ENCODE results near the gene PPDPF. TPM values are rescaled to one million over a fixed set of nuclear protein-coding genes. Genes with fewer than 3 reads are reported as not detected.

Gene PPDPF, protein sequence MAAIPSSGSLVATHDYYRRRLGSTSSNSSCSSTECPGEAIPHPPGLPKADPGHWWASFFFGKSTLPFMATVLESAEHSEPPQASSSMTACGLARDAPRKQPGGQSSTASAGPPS
- total RNA-seq = 100 to 1,000 TPM; 151 to 352 (median 299) TPM

DNA sequence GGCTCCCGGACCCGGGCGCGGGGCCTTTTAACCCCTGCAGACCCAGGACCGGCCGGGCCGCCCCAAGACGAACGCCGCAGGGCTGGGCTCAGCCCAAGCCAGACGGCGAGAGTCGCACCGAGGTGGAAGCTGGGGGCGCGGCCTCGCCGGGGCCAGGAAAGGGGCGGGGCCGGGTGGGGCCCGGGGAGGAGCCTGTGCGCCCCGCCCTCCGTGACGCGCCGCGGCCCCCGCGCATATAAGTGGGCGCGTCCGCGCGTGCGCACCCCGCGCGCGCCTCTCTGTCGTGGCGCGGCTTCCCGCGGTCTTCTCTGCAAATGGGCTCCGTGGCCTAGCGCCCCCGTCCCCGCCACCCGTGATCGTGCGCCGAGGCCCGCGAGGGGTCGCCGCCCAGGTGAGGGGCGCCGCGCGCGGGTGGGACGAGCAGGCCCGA lies at the start of gene PPDPF:
PPDPF (plus strand) TSS at position 262 of the 430 bp plus-strand sequence. CDS start 544 bp downstream, outside the sequence.
- H3K36me3 ChIP-seq = peaks cover 18% of the 10 kb centered on the region
- TF ChIP-seq, protein P1, sequence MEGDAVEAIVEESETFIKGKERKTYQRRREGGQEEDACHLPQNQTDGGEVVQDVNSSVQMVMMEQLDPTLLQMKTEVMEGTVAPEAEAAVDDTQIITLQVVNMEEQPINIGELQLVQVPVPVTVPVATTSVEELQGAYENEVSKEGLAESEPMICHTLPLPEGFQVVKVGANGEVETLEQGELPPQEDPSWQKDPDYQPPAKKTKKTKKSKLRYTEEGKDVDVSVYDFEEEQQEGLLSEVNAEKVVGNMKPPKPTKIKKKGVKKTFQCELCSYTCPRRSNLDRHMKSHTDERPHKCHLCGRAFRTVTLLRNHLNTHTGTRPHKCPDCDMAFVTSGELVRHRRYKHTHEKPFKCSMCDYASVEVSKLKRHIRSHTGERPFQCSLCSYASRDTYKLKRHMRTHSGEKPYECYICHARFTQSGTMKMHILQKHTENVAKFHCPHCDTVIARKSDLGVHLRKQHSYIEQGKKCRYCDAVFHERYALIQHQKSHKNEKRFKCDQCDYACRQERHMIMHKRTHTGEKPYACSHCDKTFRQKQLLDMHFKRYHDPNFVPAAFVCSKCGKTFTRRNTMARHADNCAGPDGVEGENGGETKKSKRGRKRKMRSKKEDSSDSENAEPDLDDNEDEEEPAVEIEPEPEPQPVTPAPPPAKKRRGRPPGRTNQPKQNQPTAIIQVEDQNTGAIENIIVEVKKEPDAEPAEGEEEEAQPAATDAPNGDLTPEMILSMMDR (IDR thresholded peaks at IDR 0.05) = no peak
- TF ChIP-seq EP300 (IDR thresholded peaks at IDR 0.05) (no peak), POLR2AphosphoS5 (IDR thresholded peaks at IDR 0.05) (peak; percentile 56 to 81 (median 80)), POLR2A (IDR thresholded peaks at IDR 0.05) (peak; percentile 70 to 86)
- H3K27ac ChIP-seq = peak within 1 kb of the TSS; percentile 98
- peak within 1 kb of the TSS; percentile 75 for H3K4me3 ChIP-seq
- WGBS = 0% methylated on average over 18 of the region's 64 CpGs
- DNase-seq (ENCODE audit: low spot score in 2 of 2) = peak; percentile 89 to 92
- peaks cover 32% of the 10 kb centered on the region for H3K4me1 ChIP-seq
- no peaks in the 10 kb centered on the region for H3K27me3 ChIP-seq
- no peaks in the 10 kb centered on the region for H3K9me3 ChIP-seq

- H3K36me3 ChIP-seq = no peaks in the 10 kb centered on the region
- peaks cover 95% of the 10 kb centered on the region for H3K27me3 ChIP-seq
- no peak for TF ChIP-seq EP300 (IDR thresholded peaks at IDR 0.05)
- TF ChIP-seq POLR2A (IDR thresholded peaks at IDR 0.05) = no peak
- TF ChIP-seq, protein P1 (IDR thresholded peaks at IDR 0.05) = no peak
- H3K27ac ChIP-seq = no peak overlapping the region
- DNase-seq (ENCODE audit: low spot score in 2 of 2) = no peak
- WGBS = no CpG with 5 or more reads among the region's 46 CpGs
- peaks cover 15% of the 10 kb centered on the region for H3K4me1 ChIP-seq
- H3K9me3 ChIP-seq = no peaks in the 10 kb centered on the region
- H3K4me3 ChIP-seq = no peak overlapping the region
Observed at GRCh38 chr20:63471002-63471716, 49.4 kb upstream of the PPDPF start.

GRCh38 chr20:63471717-63471980 lies 48.9 kb upstream of the PPDPF start:
- Histone ChIP-seq H3K4me1 (peaks cover 15% of the 10 kb centered on the region), H3K27ac (no peak overlapping the region), H3K36me3 (no peaks in the 10 kb centered on the region), H3K4me3 (peak overlapping the region; percentile 32), H3K27me3 (peaks cover 92% of the 10 kb centered on the region), H3K9me3 (no peaks in the 10 kb centered on the region)
- WGBS = no CpG with 5 or more reads among the region's 27 CpGs
- no peak for DNase-seq (ENCODE audit: low spot score in 2 of 2)
- no peak for TF ChIP-seq POLR2A (IDR thresholded peaks at IDR 0.05)
- TF ChIP-seq EP300 (IDR thresholded peaks at IDR 0.05) = no peak
- no peak for TF ChIP-seq POLR2AphosphoS5 (IDR thresholded peaks at IDR 0.05)
- TF ChIP-seq, protein P1 (IDR thresholded peaks at IDR 0.05) = no peak

GRCh38 chr20:63471981-63472831 lies 48.4 kb upstream of the PPDPF start, which contains the start of gene KCNQ2:
KCNQ2 (minus strand) TSS chr20:63472655; CDS start chr20:63472463, 192 bp downstream.
- peaks cover 92% of the 10 kb centered on the region for H3K27me3 ChIP-seq
- DNase-seq (ENCODE audit: low spot score in 2 of 2) = no peak
- peak within 1 kb of the TSS; percentile 32 for H3K4me3 ChIP-seq
- no peaks in the 10 kb centered on the region for H3K9me3 ChIP-seq
- peaks cover 15% of the 10 kb centered on the region for H3K4me1 ChIP-seq
- no peaks in the 10 kb centered on the region for H3K36me3 ChIP-seq
- WGBS = 17% methylated on average over 1 of the region's 111 CpGs
- H3K27ac ChIP-seq = no peak within 1 kb of the TSS
- TF ChIP-seq EP300 (IDR thresholded peaks at IDR 0.05) (no peak), POLR2A (IDR thresholded peaks at IDR 0.05) (no peak), POLR2AphosphoS5 (IDR thresholded peaks at IDR 0.05) (no peak)
- TF ChIP-seq, protein P1 (IDR thresholded peaks at IDR 0.05) = no peak

All from suprapubic skin (tissue), 4 donors.